IMR-90 (cell line): Measurements from ENCODE around the gene PIPOX.

Experiments
- FOS ChIP-seq: fragments of 150-350 bp; IDR thresholded peaks from 2 replicates; pipeline ENCODE4 v1.6.1; 2016; ENCODE audit warnings: low read depth, low read length
- TF ChIP-seq, protein P1 (sequence below): conservative IDR thresholded peaks from 2 replicates; pipeline ENCODE4 v1.5.1; 2012; ENCODE audit warnings: mild to moderate bottlenecking, low read depth, low read length, improper control_type of control experiment

DNA sequence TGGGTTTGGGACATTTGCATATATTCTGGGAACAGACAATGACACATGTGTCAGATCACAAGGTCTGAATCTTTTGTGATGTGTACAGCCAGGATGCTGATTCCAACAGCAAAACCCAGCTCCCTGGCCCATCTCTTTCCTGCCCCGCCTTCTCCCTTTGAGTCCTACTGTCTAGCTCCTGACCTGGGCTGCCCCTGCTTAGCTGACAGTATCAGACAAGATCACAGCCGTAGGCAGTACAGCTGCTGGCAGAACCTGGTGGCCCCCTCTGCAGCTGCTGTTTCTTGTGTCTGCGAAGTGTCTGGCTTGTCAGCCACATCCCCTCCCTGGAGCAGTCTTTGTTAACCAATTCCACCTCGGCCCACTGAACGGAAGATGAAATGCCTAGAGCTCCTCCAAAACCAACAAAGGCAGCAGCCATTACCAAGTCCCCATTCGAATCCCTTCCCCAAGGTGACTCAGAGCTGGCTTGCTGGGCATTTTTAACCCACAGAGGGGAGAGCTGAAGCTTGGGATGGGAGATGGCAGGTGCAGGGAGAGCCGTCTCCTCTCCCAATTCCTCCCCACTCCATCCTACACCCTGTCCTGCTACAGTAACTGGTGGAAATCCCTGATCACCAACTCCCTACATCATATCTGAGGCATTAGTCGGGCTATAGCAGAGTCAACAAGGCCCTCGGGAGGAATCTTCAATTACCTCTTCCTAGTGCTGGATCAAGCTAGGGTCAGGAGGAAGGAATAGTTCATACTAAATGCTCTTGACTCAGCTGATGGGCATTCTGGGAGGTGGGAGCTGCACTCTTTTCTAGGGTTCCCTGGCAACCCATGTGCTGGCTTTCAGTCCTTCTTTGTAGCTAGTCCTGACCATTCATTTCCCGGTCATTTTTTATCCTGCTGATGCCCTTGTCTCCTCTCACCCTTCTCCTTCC, 5.8 kb downstream of the PIPOX start:
- TF ChIP-seq, protein P1, sequence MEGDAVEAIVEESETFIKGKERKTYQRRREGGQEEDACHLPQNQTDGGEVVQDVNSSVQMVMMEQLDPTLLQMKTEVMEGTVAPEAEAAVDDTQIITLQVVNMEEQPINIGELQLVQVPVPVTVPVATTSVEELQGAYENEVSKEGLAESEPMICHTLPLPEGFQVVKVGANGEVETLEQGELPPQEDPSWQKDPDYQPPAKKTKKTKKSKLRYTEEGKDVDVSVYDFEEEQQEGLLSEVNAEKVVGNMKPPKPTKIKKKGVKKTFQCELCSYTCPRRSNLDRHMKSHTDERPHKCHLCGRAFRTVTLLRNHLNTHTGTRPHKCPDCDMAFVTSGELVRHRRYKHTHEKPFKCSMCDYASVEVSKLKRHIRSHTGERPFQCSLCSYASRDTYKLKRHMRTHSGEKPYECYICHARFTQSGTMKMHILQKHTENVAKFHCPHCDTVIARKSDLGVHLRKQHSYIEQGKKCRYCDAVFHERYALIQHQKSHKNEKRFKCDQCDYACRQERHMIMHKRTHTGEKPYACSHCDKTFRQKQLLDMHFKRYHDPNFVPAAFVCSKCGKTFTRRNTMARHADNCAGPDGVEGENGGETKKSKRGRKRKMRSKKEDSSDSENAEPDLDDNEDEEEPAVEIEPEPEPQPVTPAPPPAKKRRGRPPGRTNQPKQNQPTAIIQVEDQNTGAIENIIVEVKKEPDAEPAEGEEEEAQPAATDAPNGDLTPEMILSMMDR: no peak
- no peak for TF ChIP-seq FOS
